ENCODE results near the gene MOV10L1. TPM values are rescaled to one million over a fixed set of nuclear protein-coding genes. Genes with fewer than 3 reads are reported as not detected.

MOV10L1 gene
- total and polyA plus RNA-seq, 10 donors: 0.10 to 0.37 (median 0.15) TPM; not detected in 7

GRCh38 chr22:50208939-50209892 is 119.4 kb downstream of the MOV10L1 start:
- Histone ChIP-seq H3K27me3 (replicated peaks in 1 of 7) (no peaks in the 10 kb centered on the region), H3K4me3 (no peak overlapping the region), H3K27ac (peak overlapping the region in 1 of 8 donors; percentile 8), H3K36me3 (peaks cover 3 to 100% (median 68%) of the 10 kb centered on the region in 6 donors), H3K9me3 (no peaks in the 10 kb centered on the region), H3K4me1 (peaks cover 3 to 66% (median 40%) of the 10 kb centered on the region in 6 donors)
- intact Hi-C loops (cut with DNase I; ENCODE audit: low total_unique reads): loop anchor here (5.0 kb wide), 1 partner anchor 57 kb away; no protein-coding TSS in a partner anchor
- 81 to 94% (median 85%) methylated on average over 16 to 31 of the region's 31 CpGs for WGBS, 5 donors
- TF ChIP-seq CTCF (IDR thresholded peaks at IDR 0.05 in 8 of 11, conservative IDR thresholded peaks at IDR 0.05 in 3 of 11): no peak
- peak in 2 of 3 donors; percentile 8 to 36 for TF ChIP-seq POLR2AphosphoS5 (IDR thresholded peaks at IDR 0.05)
- peak; percentile 76 for DNase-seq

GRCh38 chr22:50209893-50210292 is 120.1 kb downstream of the MOV10L1 start:
- intact Hi-C loops (cut with DNase I; ENCODE audit: low total_unique reads): loop anchor here (5.0 kb wide), 1 partner anchor 58 kb away; no protein-coding TSS in a partner anchor
- Histone ChIP-seq H3K27ac (peak overlapping the region in 1 of 8 donors; percentile 8), H3K4me3 (no peak overlapping the region), H3K36me3 (peaks cover 3 to 100% (median 72%) of the 10 kb centered on the region in 6 donors), H3K4me1 (peaks cover 3 to 60% (median 38%) of the 10 kb centered on the region in 6 donors), H3K27me3 (replicated peaks in 1 of 7) (no peaks in the 10 kb centered on the region), H3K9me3 (no peaks in the 10 kb centered on the region)
- peak; percentile 78 to 91 (median 85) for TF ChIP-seq CTCF (IDR thresholded peaks at IDR 0.05 in 8 of 11, conservative IDR thresholded peaks at IDR 0.05 in 3 of 11)
- peak in 2 of 3 donors; percentile 64 to 69 for TF ChIP-seq POLR2AphosphoS5 (IDR thresholded peaks at IDR 0.05)
- no peak for TF ChIP-seq POLR2A (IDR thresholded peaks at IDR 0.05)
- peak; percentile 87 for DNase-seq
- 57 to 66% (median 62%) methylated on average over 18 to 20 of the region's 20 CpGs for WGBS, 5 donors

GRCh38 chr22:50210378-50211139 is 120.8 kb downstream of the MOV10L1 start:
- intact Hi-C loops (cut with DNase I; ENCODE audit: low total_unique reads): no loop called here
- Histone ChIP-seq H3K4me1 (peaks cover 3 to 53% (median 35%) of the 10 kb centered on the region in 6 donors), H3K27me3 (replicated peaks in 1 of 7) (no peaks in the 10 kb centered on the region), H3K9me3 (no peaks in the 10 kb centered on the region), H3K36me3 (peaks cover 3 to 100% (median 74%) of the 10 kb centered on the region in 6 donors), H3K4me3 (no peak overlapping the region), H3K27ac (no peak overlapping the region)
- no peak for TF ChIP-seq POLR2A (IDR thresholded peaks at IDR 0.05)
- no peak for TF ChIP-seq CTCF (IDR thresholded peaks at IDR 0.05 in 8 of 11, conservative IDR thresholded peaks at IDR 0.05 in 3 of 11)
- TF ChIP-seq POLR2AphosphoS5 (IDR thresholded peaks at IDR 0.05): peak in 2 of 3 donors; percentile 14 to 39
- peak; percentile 81 for DNase-seq
- 86 to 95% (median 91%) methylated on average over 16 to 32 of the region's 32 CpGs for WGBS, 5 donors

Measured in spleen (tissue), 11 donors.